Measurements from ENCODE around the gene SLC25A5.
"Not testable (repeated sequence)": the region's sequence is repeated elsewhere in the genome, so short reads cannot be mapped to it uniquely, and the experiment has no call there.

SLC25A5 gene

GRCh38 chrX:119467842-119468550 lies at the start of gene SLC25A5:
Gene SLC25A5 (plus strand): TSS chrX:119468444. CDS start chrX:119468516, 72 bp downstream.
- DNase-seq: peak; percentile 80

GRCh38 chrX:119419146-119419545 lies 49.1 kb upstream of the SLC25A5 start:
- no peak for DNase-seq

GRCh38 chrX:119419898-119420297 lies 48.3 kb upstream of the SLC25A5 start:
- DNase-seq: no peak

- DNase-seq: no peak
These were observed 47.1 kb upstream of the SLC25A5 start for GRCh38 chrX:119421016-119421705.

GRCh38 chrX:119423631-119424030 lies 44.6 kb upstream of the SLC25A5 start:
- no peak for DNase-seq

- DNase-seq: no peak
These were observed 43.2 kb upstream of the SLC25A5 start for GRCh38 chrX:119424999-119425398.

- DNase-seq: no peak
These were observed 41.0 kb upstream of the SLC25A5 start for GRCh38 chrX:119427024-119427794.

GRCh38 chrX:119427795-119428185 lies 40.5 kb upstream of the SLC25A5 start:
- DNase-seq: no peak

GRCh38 chrX:119429471-119429870 lies 38.8 kb upstream of the SLC25A5 start:
- no peak for DNase-seq

- DNase-seq: not testable (repeated sequence)
These were observed 26.9 kb upstream of the SLC25A5 start for GRCh38 chrX:119441295-119441694.

GRCh38 chrX:119442286-119442685 lies 26.0 kb upstream of the SLC25A5 start:
- no peak for DNase-seq

- DNase-seq: no peak
These were observed 15.0 kb upstream of the SLC25A5 start for GRCh38 chrX:119453202-119453601.

- DNase-seq: no peak
These were observed 13.0 kb upstream of the SLC25A5 start for GRCh38 chrX:119455264-119455663.

GRCh38 chrX:119459181-119459580 lies 9.1 kb upstream of the SLC25A5 start:
- DNase-seq: no peak

- DNase-seq: no peak
These were observed 2.7 kb upstream of the SLC25A5 start for GRCh38 chrX:119465555-119465954.

- no peak for DNase-seq
These were observed 1.3 kb upstream of the SLC25A5 start for GRCh38 chrX:119466970-119467369.

- no peak for DNase-seq
These were observed 811 bp upstream of the SLC25A5 start for GRCh38 chrX:119467433-119467832.

- peak; percentile 87 for DNase-seq
These were observed 488 bp downstream of the SLC25A5 start for GRCh38 chrX:119468551-119469312.

- DNase-seq: no peak
These were observed 1.0 kb downstream of the SLC25A5 start for GRCh38 chrX:119469313-119469635.

- no peak for DNase-seq
These were observed 6.6 kb downstream of the SLC25A5 start for GRCh38 chrX:119474615-119475388.

- DNase-seq: no peak
These were observed 7.3 kb downstream of the SLC25A5 start for GRCh38 chrX:119475389-119476101.

- no peak for DNase-seq
These were observed 9.6 kb downstream of the SLC25A5 start for GRCh38 chrX:119477812-119478232.
